GM21447 (cell line): Measurements from ENCODE around the gene MVB12B.

Source experiments
- ATAC-seq: cut with Tn5 transposase; IDR thresholded peaks from one replicate; pipeline ENCODE4 v1.9.1; 2021; ENCODE audit not compliant: unreplicated experiment

Gene MVB12B

DNA sequence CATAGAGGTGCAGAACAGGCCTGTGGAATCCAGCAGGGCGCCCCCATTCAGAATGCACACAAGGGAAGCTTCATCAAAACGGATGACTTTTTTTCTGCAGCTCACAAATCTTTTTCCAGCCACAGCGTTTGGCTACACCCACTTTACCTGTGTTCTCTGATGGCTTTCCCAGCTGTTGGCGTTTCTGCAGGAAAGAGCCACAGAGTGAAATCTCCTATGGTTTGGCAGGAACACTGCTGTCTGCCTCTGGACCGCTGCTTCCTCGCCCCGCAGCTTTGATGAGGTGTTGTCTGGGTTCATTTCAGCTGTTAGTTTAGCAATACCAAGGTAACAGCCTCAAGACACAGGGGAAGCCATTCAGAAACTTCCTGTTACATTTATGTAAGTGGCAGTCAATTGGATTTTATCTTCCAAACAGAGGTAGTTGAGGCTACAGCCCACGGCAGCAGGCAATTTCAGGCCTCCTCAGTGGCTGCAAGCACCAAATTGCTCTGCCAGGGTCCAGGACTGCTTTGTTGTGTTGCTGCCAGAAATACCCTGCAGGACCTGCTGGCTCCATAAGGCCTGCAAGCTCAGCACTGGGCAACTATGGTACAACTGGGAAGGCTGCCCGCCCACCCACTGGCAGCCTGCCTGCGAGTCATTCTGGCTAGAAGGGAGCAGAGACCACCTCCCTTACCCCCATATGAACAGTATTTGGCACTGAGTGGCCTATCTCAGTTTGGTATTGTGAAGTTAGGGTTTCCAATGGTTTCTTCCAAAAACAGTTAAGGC lies 96.7 kb downstream of the MVB12B start:
- no peak for ATAC-seq

DNA sequence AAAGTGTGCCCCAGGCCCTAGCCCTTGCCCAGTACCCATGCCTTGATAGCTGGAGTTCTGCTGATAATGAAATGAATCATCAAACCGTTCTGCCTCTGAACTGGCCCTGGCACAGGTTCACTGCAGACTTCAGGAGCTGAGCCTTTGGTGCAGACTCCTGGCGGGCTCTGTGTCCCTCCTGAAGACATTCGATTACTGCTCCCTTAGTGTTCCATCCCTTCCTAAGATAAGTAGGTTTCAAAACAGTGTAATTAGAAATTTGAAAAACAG lies 97.2 kb downstream of the MVB12B start:
- no peak for ATAC-seq

DNA sequence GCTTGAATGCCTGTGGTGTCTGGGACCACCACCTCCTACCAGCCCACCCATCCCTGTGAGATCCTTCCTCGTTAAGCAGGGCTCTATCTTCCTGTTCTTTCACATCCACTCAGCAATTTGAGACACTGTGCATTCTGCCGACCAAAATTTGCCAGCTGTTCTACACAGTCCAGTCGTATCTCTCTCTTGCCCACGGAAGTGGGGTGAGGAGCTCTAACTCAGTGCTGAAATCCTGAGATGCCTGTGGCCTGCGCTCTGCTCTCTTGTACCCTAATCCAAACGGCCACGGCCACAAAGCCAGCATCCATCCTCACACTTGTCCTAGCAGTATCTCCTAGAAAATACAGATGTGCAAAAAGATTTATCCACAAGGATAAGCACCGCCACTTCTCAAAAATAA lies 97.9 kb downstream of the MVB12B start:
- ATAC-seq, result no peak

DNA sequence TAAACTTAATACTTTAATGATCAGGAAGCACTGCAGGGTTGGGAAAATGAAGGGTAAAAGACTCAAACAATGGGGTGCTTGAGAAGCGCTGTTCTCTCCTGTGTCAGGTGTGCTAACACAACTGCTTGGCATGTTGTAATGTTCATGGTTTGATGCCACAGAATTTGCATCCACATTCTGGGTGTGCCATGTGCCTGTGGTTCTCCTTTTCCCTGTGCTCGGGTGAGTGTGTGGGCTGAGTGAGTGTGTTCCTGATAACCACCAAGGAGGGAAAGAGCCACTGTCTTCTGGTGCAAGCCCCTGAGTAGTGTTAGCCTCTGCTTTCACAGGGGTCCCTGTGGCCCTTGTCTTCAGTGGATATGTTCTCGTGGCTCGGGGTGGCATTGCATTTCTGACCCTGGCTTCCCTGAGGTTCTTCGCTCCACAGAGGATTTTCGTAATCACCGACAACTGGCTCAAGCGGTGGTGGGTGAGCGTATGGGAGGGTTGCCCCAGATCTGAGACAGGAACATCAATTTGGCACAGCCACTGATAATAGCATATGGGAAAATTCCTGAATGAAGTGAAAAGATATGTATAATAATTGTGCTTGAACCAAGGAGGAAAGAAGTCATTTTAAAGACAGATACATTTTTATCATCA lies 102.0 kb downstream of the MVB12B start:
- no peak for ATAC-seq

DNA sequence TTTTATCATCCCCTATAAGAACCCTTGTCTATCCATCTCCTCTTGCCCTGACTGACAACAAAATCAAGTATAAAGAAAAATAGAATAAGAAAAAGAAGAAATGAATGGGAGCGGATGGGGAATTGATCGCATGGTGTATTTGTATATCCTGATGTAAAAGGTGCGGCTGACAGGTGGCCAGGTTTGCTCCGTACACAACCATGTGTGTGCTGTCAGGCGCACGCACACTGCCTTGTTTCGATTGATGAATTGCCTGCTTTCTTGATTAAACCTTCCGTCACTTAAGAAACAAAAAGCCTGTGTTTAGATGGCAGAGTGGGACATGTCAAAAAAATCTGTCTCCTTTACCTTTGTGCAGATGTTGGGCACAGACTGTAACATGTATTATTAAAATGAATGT lies 102.6 kb downstream of the MVB12B start:
- no peak for ATAC-seq

DNA sequence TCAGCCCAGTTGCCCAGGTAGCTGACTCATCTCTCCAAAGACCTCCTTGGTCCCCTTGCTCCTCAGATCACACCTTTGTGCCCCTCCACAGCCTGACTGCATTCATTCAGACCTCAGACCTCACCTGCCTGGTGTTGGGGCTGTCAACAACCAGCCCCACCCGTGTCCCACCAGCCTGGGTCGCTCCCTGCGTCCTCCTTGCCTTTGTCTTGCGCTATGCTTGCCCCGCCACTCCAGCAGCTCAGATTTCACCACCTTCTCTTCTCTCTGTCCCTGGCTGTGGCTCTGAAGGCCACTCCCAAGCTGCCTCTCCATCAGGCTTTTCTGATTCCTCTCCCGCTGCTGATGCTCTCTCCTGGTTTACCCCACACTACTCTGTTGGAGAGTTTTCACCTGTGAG lies 103.5 kb downstream of the MVB12B start:
- ATAC-seq, result no peak

DNA sequence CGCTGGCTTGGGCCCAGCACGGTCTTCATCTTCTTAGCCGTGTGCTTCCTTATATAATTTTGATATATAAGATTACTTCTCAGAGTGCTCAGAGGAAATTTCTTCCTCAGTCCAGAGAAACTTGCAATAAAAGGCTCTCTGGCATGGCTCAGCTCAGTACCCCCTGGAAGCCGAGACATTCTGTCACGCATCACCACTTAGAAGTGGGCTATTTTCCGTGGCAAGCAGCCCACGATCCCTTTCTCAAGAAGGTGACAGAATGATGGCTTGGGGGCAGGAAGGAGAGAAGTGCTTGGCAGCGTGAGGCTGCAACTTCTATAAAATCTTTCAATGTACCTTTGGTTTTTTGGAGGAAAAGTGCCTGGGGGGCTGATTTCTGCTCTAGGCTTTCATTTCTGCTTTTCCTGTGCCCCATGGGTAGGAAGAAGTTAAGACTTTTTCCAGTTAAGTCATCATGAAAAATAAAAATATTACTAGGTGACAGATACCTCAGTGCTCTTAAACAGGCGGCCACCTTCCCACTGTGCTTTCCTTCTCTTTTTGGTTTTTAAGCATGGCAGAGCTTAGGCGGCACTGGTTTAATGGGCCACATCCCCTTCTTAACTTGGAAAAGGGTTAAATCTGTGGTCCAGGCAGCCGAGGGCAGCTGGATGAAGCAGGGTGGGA lies 104.6 kb downstream of the MVB12B start:
- no peak for ATAC-seq

DNA sequence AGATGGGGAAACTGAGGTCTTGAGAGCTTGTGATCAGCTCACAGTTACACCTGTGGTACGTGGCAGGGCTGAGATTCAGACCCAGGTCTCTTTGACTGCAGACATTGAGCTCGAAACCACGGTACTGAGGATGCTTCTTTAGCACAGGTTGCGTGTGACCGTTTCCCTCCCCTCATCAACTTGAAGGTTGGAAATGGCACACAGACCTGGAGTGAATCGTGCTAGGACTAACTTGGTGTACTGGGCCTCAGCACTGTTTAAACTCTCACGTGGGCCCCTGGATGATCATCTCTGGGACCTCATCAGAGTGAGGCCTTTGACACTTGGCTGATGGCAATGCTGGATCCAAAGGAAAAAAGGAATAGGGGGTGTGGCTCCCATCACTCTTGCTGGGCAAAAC lies 106.0 kb downstream of the MVB12B start:
- ATAC-seq, result no peak

DNA sequence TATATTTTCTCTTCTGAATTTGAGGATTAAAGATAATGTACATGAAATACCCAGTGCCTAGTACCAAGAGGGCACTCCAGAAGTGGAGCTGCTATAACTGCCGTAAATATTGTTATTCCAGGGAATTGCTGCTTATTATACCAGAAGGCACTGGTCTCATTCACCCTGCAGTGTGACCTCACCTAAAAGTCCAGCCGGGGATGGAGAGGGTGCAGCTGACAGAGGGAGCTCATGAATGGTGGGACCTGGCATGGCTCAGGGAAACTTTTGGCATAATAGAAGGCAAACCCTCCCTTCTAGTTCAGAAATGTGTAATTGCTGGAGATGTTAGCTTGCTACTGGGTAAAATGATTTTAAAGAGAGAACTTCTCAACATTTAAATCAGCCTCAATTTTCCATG lies 108.5 kb downstream of the MVB12B start:
- ATAC-seq, result no peak

DNA sequence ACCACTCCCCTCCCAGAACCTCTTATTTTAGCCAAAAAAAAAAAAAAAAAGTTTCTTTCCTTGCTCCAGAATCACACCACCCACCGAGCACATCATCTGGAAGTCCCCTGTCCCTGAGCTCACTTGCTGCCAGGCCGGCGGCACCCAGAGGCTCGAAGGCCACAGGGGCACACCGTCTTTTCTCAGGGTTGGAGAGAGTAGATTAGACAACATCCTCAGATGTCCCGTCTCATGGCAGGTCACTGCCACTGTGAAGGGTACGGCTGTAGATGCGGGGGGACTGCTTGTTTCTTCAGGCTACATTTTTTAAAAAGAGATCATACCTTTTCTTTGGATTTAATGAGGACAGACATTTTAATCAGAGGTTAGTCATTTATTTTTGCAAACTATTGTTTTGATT lies 109.0 kb downstream of the MVB12B start:
- no peak for ATAC-seq

DNA sequence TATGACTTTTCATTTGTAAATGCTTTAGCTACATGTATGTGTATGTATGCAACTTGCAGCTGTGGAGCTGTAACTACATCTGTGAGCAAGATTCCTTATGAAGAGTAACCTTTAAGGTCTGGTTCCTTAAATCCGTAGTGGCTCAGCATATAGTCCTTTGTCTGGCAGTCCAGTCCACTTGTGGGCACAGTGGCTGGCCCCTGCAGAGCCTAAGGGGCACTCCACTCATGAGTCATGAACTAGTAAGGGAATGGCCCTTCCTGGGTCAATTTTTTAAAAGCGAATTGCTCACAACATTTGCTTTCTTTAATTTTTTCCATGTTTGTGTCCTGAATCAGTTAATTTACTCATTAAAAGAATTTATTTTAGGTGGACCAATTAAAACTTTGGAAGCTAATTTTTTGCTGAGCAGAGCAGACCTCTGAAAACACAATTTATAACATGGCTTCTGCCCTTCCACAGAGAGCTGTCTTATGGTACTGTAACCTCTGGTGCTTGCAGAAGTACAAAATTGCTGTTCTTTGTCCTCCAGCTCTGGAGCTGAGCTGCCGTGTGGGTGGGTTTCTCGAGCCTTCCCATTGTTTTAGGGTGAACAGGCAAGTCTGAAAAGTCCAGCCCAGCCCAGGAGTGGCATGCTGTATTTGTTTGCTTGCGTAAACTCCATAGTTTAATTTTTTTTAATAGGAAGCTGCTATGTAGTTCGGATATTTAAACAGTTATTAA lies 110.1 kb downstream of the MVB12B start:
- ATAC-seq, result no peak

DNA sequence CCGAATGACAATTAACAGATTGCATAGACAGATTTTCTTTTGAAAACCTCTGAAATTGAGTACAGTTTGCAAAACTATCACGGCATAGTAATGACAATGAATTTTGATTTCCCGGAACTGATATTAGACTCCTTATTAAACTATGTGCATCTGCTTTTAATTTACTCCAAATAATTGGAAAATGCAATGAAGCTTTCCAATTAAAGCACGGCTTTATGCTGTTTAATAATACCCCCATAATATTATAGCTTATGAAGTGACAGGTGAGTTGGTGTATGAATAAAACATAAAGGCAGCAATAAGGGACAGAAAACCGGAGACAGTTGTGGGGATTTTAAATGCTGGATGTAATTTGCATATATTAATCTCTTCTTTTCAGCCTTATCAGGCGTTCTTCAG lies 110.6 kb downstream of the MVB12B start:
- no peak for ATAC-seq

DNA sequence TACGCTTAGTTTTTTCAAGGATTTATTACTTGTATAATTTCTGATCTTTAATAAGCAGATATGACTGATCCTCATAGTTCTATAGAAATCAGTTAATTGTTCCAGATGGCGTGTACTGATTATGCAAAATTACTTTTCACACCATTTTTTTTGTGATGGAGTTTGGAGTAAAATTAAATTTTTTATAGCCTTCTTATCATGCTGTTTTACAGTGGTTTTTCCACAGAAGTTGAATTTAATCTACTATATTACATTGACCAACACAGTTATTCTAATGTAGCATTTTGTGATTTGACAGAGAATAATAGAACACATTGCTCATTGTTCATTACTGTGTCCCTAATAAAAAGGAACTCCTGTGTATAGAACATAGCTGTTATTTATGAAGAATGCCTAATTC lies 111.1 kb downstream of the MVB12B start:
- no peak for ATAC-seq

DNA sequence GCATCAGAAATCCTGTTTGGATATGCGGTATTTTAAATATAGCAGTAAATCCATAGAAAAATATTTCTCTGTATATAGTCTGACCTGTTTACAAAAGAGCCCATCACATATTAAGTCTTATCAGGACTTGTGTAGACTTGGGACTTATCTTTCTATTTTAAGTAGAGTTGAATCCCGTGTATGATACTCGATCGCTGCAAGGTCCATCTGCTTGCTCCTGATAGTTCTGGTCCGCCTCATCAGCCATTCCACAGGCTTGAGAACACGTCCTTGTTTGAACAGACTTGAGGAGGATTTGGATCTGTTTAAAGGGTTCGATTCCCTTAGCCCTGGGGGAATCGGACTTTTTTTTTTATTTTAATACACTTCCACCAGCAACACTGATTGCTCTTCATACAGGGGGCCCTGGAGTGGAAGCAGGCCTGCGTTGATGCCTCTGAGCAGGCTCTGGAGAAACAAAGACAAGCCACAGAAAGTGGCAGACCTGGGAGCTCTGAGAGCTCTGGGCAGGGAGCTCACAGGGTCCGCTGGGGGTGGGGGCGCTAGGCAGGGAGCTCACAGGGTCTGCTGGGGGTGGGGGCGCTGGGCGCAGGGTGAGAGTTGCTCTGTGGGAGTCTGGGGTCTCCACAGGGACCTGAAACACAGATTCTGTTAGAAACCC lies 112.2 kb downstream of the MVB12B start:
- no peak for ATAC-seq

DNA sequence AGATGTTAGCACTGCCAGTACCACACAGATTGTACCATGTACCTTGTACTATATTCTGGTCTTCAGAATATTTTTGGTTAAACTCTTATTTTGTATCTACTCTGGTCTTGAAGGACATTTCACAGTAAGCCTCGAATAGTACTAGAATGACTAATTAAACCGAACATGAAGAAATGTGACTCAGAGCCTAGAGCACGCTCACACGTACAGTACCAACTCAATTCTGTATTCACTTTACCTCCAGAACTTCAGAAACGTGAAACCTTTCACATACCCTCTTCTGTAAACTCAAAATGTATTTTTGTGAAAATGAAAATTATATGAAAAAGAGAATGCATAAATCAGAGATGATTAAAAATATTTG lies 112.8 kb downstream of the MVB12B start:
- no peak for ATAC-seq

DNA sequence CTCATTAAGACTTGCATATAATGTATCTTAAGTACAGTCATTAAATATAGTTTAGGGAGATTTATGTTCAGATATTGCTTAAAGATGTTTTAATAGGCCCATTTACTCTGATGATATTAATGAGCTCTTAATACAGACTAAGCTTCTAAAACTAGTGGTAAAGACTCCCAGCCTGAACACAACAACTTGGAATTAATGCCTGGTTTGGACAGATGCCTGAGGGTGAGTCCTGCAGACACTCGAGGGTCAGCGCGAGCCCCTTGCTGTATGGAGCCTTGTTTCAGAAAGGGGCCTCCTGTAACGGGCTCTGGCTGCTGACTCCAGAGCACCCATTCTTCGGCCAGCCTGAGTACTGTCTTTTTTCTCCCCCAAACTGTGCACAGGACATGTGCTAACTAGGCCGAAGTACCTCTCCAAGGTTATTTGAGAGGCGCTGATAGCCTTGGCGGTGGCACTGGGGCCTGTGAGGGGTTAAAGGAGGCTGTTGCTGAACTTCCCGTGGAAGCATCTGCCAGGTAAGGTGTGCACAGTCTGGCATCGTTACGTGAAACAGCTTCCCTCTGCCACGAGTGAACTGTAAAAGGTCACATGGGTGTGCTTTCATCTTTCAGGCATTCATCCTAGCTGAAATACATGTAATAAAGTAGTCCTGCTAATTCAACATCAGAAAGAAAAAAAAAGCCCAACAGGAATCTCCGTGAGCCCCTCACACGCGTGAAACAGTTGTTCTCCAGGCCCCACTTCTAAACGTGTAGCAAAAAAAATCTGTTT lies 113.4 kb downstream of the MVB12B start:
- no peak for ATAC-seq

DNA sequence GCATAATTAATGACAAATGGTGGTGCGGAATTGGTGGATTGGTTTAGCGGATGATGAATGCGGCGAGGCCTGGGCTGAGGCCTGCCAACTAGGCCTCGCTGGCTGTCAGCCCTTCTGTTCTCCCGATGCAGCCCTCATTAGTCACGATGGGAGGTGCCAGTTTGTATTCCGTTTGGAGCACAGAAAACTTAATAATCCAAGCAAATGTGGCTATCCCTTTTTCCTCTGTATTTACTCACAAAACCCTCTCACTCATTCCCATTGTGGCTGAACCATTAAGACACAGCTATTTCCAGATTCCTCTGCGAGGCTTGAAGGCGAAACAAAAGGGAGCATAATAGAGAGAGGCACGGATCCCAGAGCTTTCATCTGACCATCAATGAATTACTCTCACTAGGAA lies 114.3 kb downstream of the MVB12B start:
- ATAC-seq, result no peak

DNA sequence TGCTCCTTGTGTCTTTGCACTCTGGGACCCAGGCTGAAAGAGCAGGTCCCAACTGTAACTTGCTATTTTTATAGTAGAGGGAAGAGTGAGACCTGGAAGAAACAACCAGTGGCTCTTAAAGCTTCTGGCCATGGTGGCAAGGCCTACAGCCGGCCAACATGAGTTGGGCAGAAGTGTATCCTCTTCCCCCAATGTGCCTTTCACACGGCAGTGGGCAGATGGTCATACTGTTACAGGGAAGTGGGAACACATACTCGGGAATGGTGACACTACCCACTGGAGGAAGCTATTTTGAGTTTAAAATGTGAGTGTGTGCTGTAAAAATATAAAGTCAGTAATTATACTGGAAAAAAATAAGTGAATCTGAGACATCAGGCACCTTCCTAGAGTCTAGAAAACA lies 116.0 kb downstream of the MVB12B start:
- ATAC-seq, result no peak

DNA sequence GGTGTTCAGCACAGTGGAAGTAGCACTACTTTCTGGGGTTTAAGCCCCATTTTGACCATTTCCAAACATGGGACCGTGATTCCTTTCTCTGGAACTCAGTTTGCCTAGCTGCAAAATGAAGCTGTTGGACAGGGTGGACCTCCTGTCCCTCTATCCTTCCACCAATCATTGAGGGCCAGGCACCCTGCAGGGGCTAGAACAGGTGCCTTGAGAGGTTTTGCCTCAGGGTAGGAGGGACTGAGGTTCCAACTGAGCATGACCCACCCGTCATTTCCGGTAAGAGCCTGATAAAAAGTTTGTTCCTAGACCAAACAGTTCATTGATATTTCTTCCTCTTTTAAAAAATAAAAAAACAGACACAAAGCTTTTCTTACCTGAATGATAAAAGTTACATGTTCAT lies 116.5 kb downstream of the MVB12B start:
- ATAC-seq, result no peak

DNA sequence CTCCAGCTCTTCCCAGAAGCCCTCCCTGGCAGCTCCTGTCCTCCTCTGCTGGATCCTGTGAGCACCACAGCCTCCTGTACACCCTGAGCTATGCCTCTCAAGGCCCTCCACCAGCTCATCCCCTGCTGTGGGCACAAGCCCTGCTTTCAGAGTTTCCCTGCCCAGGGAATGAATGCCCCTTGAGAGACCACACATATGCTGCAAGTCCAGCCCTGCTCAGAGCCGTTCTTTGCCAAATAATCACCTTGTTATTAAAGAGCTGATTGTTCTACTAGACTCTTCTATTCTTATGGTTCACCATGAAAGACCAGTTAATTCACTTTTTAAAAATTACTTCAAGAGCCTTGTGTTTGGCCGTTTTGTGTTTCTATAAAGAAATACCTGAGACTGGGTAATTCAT lies 121.5 kb downstream of the MVB12B start:
- no peak for ATAC-seq
